ENCODE data around the gene PHAX.
"Not testable (repeated sequence)": the region's sequence is repeated elsewhere in the genome, so short reads cannot be mapped to it uniquely, and the experiment has no call there.

- not testable (repeated sequence) for TF ChIP-seq EP300, CTCF, POLR2A (IDR thresholded peaks at IDR 0.05)
Measured at GRCh38 chr5:126649057-126649456, 48.3 kb downstream of the PHAX start.
